DND-41 (cell line): Measurements from ENCODE around the gene RASAL2.

Experiments used
- ATAC-seq: fragments of 200-7000 bp; cut with Tn5 transposase; 3 replicates; pipeline ENCODE4 v1.9.1; 2021; ENCODE audit warnings: low read depth; ENCODE audit not compliant: insufficient read depth
- DNase-seq: peaks from one replicate; pipeline ENCODE4 v3.0.0-alpha.2; 2020
- H2AFZ ChIP-seq: 2 replicates; pipeline ENCODE4 v1.6.0; 2012; ENCODE audit warnings: low read depth, low read length
- H3K27ac ChIP-seq: 2 replicates; pipeline ENCODE4 v1.5.1; 2012; ENCODE audit warnings: low read length, inconsistent platforms
- H3K27me3 ChIP-seq: fragments of 200-600 bp; sonication (generic); 2 replicates; pipeline ENCODE4 v1.6.0; 2012; ENCODE audit warnings: low read length, mild to moderate bottlenecking, inconsistent platforms; ENCODE audit not compliant: insufficient read depth, poor library complexity
- H3K36me3 ChIP-seq: 2 replicates; pipeline ENCODE4 v1.5.1; 2012; ENCODE audit warnings: low read length, inconsistent platforms; ENCODE audit not compliant: insufficient read depth
- H3K4me1 ChIP-seq: 2 replicates; pipeline ENCODE4 v1.5.1; 2012; ENCODE audit warnings: mild to moderate bottlenecking, low read length; ENCODE audit not compliant: insufficient read depth
- H3K4me2 ChIP-seq: 2 replicates; pipeline ENCODE4 v1.6.0; 2012; ENCODE audit warnings: mild to moderate bottlenecking, moderate library complexity, low read length, inconsistent platforms; ENCODE audit not compliant: insufficient read depth
- H3K4me3 ChIP-seq, 2 experiments: fragments of 200-600 bp in 1 of 2; shearing (Covaris generic) in 1 of 2; 2 replicates each; pipeline ENCODE4 v1.5.1; 2012 to 2016; ENCODE audit warnings: inconsistent platforms in 2 of 2, low read length in 2 of 2, mild to moderate bottlenecking in 2 of 2, low read depth in 1 of 2, moderate library complexity in 1 of 2
- H3K79me2 ChIP-seq: 2 replicates; pipeline ENCODE4 v1.6.0; 2012; ENCODE audit warnings: low read length, inconsistent platforms; ENCODE audit not compliant: insufficient read depth
- H3K9ac ChIP-seq: 2 replicates; pipeline ENCODE4 v1.6.0; 2012; ENCODE audit warnings: low read depth, mild to moderate bottlenecking, inconsistent platforms, low read length, moderate library complexity
- H3K9me3 ChIP-seq: 2 replicates; pipeline ENCODE4 v1.5.1; 2012; ENCODE audit warnings: low read length, moderate library complexity, mild to moderate bottlenecking, inconsistent platforms; ENCODE audit not compliant: insufficient read depth, severe bottlenecking
- H4K20me1 ChIP-seq: 2 replicates; pipeline ENCODE4 v1.6.0; 2012; ENCODE audit warnings: low read length; ENCODE audit not compliant: insufficient read depth
- CTCF ChIP-seq: IDR thresholded peaks from 2 replicates; pipeline ENCODE4 v1.5.1; 2012; ENCODE audit warnings: borderline replicate concordance, low read length, moderate library complexity, mild to moderate bottlenecking; ENCODE audit not compliant: poor library complexity, severe bottlenecking; ENCODE audit errors: extremely low read depth
- EZH2 ChIP-seq: IDR thresholded peaks from 3 replicates; pipeline ENCODE4 v1.6.1; 2012; ENCODE audit warnings: borderline replicate concordance, low read depth, mild to moderate bottlenecking, moderate library complexity, low read length, inconsistent platforms; ENCODE audit not compliant: severe bottlenecking

The RASAL2 gene

GRCh38 chr1:178488393-178488792 lies 394.5 kb downstream of the RASAL2 start:
- Histone ChIP-seq H3K27me3 (no peaks in the 10 kb centered on the region), H3K4me3 (no peak overlapping the region), H2AFZ (no peak overlapping the region), H3K9me3 (no peaks in the 10 kb centered on the region), H3K36me3 (no peaks in the 10 kb centered on the region), H3K79me2 (no peaks in the 10 kb centered on the region), H3K9ac (no peak overlapping the region), H4K20me1 (no peaks in the 10 kb centered on the region), H3K4me2 (no peak overlapping the region), H3K4me1 (no peaks in the 10 kb centered on the region), H3K27ac (no peak overlapping the region)
- no peak for TF ChIP-seq EZH2
- no peak for TF ChIP-seq CTCF
- ATAC-seq (no peak), DNase-seq (no peak)

- DNase-seq (no peak), ATAC-seq (no peak)
- TF ChIP-seq CTCF (no peak), EZH2 (no peak)
- Histone ChIP-seq H2AFZ (no peak overlapping the region), H3K4me3 (no peak overlapping the region), H3K9ac (no peak overlapping the region), H3K9me3 (no peaks in the 10 kb centered on the region), H3K4me2 (no peak overlapping the region), H3K36me3 (no peaks in the 10 kb centered on the region), H3K4me1 (no peaks in the 10 kb centered on the region), H3K79me2 (no peaks in the 10 kb centered on the region), H3K27me3 (no peaks in the 10 kb centered on the region), H3K27ac (no peak overlapping the region), H4K20me1 (no peaks in the 10 kb centered on the region)
Observed at GRCh38 chr1:178489399-178489798, 395.5 kb downstream of the RASAL2 start.

- DNase-seq = no peak
- no peak overlapping the region for H2AFZ ChIP-seq
- no peak overlapping the region for H3K9ac ChIP-seq
- H3K4me1 ChIP-seq = no peaks in the 10 kb centered on the region
- no peaks in the 10 kb centered on the region for H3K27me3 ChIP-seq
- H4K20me1 ChIP-seq = no peaks in the 10 kb centered on the region
- no peak for ATAC-seq
- no peak overlapping the region for H3K4me2 ChIP-seq
- no peaks in the 10 kb centered on the region for H3K36me3 ChIP-seq
- no peaks in the 10 kb centered on the region for H3K79me2 ChIP-seq
- H3K4me3 ChIP-seq = no peak overlapping the region
- H3K9me3 ChIP-seq = no peaks in the 10 kb centered on the region
- no peak for TF ChIP-seq EZH2
- H3K27ac ChIP-seq = no peak overlapping the region
Observed at GRCh38 chr1:178490136-178490535, 396.2 kb downstream of the RASAL2 start.

GRCh38 chr1:178490967-178491366 lies 397.1 kb downstream of the RASAL2 start:
- no peak overlapping the region for H3K4me3 ChIP-seq
- no peak overlapping the region for H2AFZ ChIP-seq
- DNase-seq (no peak), ATAC-seq (no peak)
- no peak overlapping the region for H3K27ac ChIP-seq
- H3K36me3 ChIP-seq = no peaks in the 10 kb centered on the region
- no peaks in the 10 kb centered on the region for H3K4me1 ChIP-seq
- H4K20me1 ChIP-seq = no peaks in the 10 kb centered on the region
- no peak overlapping the region for H3K9ac ChIP-seq
- H3K9me3 ChIP-seq = no peaks in the 10 kb centered on the region
- H3K79me2 ChIP-seq = no peaks in the 10 kb centered on the region
- TF ChIP-seq EZH2 = no peak
- no peaks in the 10 kb centered on the region for H3K27me3 ChIP-seq
- no peak overlapping the region for H3K4me2 ChIP-seq
